Testis (tissue), 3 donors: ENCODE results near the gene UBE2D4. TPM values are rescaled to one million over a fixed set of nuclear protein-coding genes. Genes with fewer than 3 reads are reported as not detected.

Source experiments
- DNase-seq: peaks from one replicate; pipeline ENCODE4 v3.0.0-alpha.2; 2019
- H3K27ac ChIP-seq, 2 donors: fragments of 200-600 bp; sonication (generic); one replicate each; pipeline ENCODE4 v1.5.1; 2019
- H3K27me3 ChIP-seq: fragments of 200-600 bp; sonication (generic); one replicate; pipeline ENCODE4 v1.5.1; 2019
- H3K36me3 ChIP-seq: fragments of 200-600 bp; sonication (generic); one replicate; pipeline ENCODE4 v1.5.1; 2017; ENCODE audit warnings: low read depth; ENCODE audit errors: missing control alignments
- H3K4me1 ChIP-seq: fragments of 200-600 bp; sonication (generic); one replicate; pipeline ENCODE4 v1.5.1; 2019
- H3K4me3 ChIP-seq, 2 donors: fragments of 200-600 bp; sonication (generic); one replicate each; pipeline ENCODE4 v1.5.1; 2017 to 2019
- H3K9me3 ChIP-seq: fragments of 200-600 bp; sonication (generic); one replicate; pipeline ENCODE4 v1.5.1; 2017
- POLR2A ChIP-seq: fragments of 450-650 bp; IDR thresholded peaks from one replicate; pipeline ENCODE4 v1.6.1; 2017; ENCODE audit warnings: antibody characterized with exemption, mild to moderate bottlenecking, moderate library complexity
- WGBS, 2 donors: methylation state at CpG; one replicate each; pipeline ENCODE4 v1.1.5; 2018; 5-methylcytosine and 5-hydroxymethylcytosine counted together
- intact Hi-C: fragments of 100-400 bp; cut with DNase I; formaldehyde crosslinking; loops from one replicate; pipeline ENCODE4 v1.15.1; 2023; ENCODE audit warnings: low total_unique reads
- polyA plus RNA-seq: library from polyadenylated mRNA; stranded (reverse); fragments of 350-450 nt; fragmentation: Illumina TruSeq; extraction: RNeasy Lipid Tissue Mini Kit (QIAGEN cat#74804); gene quantifications from one replicate; pipeline ENCODE4 v1.2.3, GENCODE V29; 2014; ENCODE audit warnings: low read depth, low replicate concordance; ENCODE audit not compliant: insufficient read depth
- total RNA-seq, 2 donors: library from RNA; depleted of rRNA; stranded (reverse); fragments of >200 nt; gene quantifications; one replicate each; pipeline ENCODE4 v1.2.3, GENCODE V29; 2016
- TF ChIP-seq, protein P1 (sequence below), 3 experiments: fragments of 450-650 bp in 2 of 3; fragments of 200-600 bp in 1 of 3; sonication (generic) in 1 of 3; IDR thresholded peaks; one replicate each; pipeline ENCODE4 v1.5.1; 2016 to 2019; ENCODE audit warnings: antibody characterized with exemption in 3 of 3, mild to moderate bottlenecking in 2 of 3, moderate library complexity in 1 of 3

The UBE2D4 gene
- total and polyA plus RNA-seq, 3 donors from 2014 or later: 15.8 to 18.6 (median 18.3) TPM

DNA sequence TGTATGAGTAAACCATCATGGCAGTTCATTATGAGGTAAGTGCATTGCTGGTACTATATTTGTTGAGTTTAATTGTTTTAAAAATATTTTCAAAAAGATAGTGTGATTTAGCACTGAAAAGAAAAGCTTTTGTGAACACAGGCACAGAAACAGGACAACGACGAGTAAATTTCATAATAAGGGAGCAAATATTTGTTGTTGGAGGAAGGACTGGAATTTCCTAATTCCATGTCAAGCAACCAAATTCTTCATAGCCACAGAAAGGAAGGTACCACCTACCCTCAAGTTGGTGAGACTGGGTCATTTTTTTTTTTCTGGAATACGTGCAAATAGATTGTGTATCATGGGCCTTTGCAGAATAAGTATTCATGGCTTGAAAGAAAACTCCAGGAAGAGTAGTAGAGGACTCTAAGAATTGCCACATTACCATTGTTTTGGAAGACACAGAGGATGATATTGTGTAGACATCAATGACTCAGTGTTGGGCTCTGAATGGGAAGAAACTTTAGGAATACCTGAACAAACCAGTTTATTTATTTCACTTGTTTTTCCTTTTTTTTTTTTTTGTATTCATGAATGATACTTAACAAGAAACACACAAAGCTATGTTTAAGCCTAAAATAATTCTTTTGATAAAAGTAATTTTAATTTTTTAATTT lies 7.8 kb downstream of the UBE2D4 start:
- DNase-seq: no peak
- H3K36me3 ChIP-seq: no peaks in the 10 kb centered on the region
- no peaks in the 10 kb centered on the region for H3K4me1 ChIP-seq
- WGBS, 2 donors: 95 to 98% methylated on average over 3 of the region's 3 CpGs
- no peak for TF ChIP-seq POLR2A
- TF ChIP-seq, protein P1, sequence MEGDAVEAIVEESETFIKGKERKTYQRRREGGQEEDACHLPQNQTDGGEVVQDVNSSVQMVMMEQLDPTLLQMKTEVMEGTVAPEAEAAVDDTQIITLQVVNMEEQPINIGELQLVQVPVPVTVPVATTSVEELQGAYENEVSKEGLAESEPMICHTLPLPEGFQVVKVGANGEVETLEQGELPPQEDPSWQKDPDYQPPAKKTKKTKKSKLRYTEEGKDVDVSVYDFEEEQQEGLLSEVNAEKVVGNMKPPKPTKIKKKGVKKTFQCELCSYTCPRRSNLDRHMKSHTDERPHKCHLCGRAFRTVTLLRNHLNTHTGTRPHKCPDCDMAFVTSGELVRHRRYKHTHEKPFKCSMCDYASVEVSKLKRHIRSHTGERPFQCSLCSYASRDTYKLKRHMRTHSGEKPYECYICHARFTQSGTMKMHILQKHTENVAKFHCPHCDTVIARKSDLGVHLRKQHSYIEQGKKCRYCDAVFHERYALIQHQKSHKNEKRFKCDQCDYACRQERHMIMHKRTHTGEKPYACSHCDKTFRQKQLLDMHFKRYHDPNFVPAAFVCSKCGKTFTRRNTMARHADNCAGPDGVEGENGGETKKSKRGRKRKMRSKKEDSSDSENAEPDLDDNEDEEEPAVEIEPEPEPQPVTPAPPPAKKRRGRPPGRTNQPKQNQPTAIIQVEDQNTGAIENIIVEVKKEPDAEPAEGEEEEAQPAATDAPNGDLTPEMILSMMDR (IDR thresholded peaks at IDR 0.05): no peak
- no peaks in the 10 kb centered on the region for H3K27me3 ChIP-seq
- no peak overlapping the region for H3K27ac ChIP-seq
- H3K9me3 ChIP-seq: no peaks in the 10 kb centered on the region
- intact Hi-C loops: no loop called here
- no peak overlapping the region for H3K4me3 ChIP-seq

DNA sequence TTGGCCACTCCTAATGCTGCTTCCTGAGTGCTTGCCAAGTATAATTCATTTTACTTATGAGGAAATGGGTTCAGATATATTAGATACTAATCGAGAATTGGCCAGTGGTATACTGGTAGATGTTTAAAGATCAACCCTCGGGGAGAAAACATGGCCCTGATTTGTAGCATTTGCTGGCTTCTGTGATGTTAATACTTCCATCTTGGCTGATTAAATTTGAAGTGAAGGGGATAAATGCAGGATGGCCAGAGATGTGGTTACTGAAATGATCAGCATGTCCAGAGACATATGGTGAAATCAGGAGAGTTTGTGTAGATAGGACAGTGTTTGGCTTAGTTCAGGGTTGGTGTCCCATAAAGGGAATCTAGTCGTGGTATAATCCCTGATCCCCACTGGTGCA lies 11.2 kb downstream of the UBE2D4 start:
- intact Hi-C loops: no loop called here
- Histone ChIP-seq H3K4me3 (no peak overlapping the region), H3K27me3 (no peaks in the 10 kb centered on the region), H3K36me3 (no peaks in the 10 kb centered on the region), H3K4me1 (no peaks in the 10 kb centered on the region), H3K9me3 (no peaks in the 10 kb centered on the region), H3K27ac (no peak overlapping the region)
- no peak for TF ChIP-seq POLR2A
- TF ChIP-seq, protein P1 (IDR thresholded peaks at IDR 0.05): no peak
- 71 to 87% methylated on average over 3 of the region's 3 CpGs for WGBS, 2 donors
- DNase-seq: no peak

DNA sequence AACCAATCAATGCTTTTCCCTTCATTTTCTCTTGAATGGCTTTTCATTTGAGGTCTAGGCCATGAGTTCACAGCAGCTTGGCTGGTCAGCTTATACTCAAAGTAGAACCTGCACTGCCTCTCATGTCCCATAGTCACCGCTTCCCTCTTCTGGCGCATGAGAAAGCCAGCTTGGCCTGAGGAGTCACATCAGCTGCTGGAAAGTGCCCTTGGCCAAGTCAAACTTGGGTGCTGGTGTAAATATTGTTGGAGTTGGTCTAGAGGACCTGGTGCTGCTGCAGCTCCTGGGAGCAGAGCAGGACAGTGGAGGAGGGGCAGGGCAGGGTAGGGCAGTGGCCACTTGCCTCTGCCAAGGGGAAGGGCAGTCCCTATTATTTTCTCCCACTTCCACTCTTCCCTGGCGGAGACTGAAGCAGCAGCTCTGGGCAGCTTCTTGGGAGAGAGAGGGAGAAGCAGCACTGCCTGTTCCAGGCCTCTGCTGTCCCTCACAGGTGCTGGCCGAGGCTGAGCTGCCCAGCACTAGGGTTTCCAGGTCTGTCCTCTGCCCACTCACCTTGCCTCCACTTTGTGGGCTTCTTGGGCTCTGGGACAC lies 12.8 kb downstream of the UBE2D4 start:
- H3K4me1 ChIP-seq: no peaks in the 10 kb centered on the region
- H3K4me3 ChIP-seq: no peak overlapping the region
- WGBS, 2 donors: 98 to 100% methylated on average over 3 to 4 of the region's 4 CpGs
- H3K27ac ChIP-seq: no peak overlapping the region
- no peaks in the 10 kb centered on the region for H3K36me3 ChIP-seq
- H3K9me3 ChIP-seq: no peaks in the 10 kb centered on the region
- H3K27me3 ChIP-seq: no peaks in the 10 kb centered on the region
- intact Hi-C loops: no loop called here
- TF ChIP-seq POLR2A: no peak
- no peak for DNase-seq

DNA sequence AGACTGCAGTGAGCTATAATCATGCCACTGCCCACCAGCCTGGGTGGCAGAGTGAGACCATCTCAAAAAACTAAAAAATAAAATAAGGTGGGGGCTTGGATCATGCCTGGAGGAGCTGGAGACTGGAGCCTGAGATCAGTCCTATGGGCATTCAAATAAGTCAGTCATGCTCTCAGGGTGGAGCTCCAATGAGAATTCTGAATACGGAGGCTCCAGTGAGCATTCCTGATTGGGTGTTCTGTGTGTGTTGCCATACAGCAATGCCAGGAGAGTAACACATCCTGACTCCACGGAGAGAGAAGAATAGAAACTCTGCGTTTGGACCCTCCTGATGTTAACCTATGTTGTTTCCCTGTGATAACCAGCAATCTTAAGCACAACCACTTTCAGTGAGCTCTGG lies 16.0 kb downstream of the UBE2D4 start:
- Histone ChIP-seq H3K4me1 (no peaks in the 10 kb centered on the region), H3K4me3 (no peak overlapping the region), H3K27me3 (no peaks in the 10 kb centered on the region), H3K27ac (no peak overlapping the region), H3K36me3 (no peaks in the 10 kb centered on the region), H3K9me3 (no peaks in the 10 kb centered on the region)
- intact Hi-C loops: no loop called here
- TF ChIP-seq POLR2A: no peak
- TF ChIP-seq, protein P1 (IDR thresholded peaks at IDR 0.05): no peak
- WGBS, 2 donors: 73 to 89% methylated on average over 3 of the region's 3 CpGs
- no peak for DNase-seq

DNA sequence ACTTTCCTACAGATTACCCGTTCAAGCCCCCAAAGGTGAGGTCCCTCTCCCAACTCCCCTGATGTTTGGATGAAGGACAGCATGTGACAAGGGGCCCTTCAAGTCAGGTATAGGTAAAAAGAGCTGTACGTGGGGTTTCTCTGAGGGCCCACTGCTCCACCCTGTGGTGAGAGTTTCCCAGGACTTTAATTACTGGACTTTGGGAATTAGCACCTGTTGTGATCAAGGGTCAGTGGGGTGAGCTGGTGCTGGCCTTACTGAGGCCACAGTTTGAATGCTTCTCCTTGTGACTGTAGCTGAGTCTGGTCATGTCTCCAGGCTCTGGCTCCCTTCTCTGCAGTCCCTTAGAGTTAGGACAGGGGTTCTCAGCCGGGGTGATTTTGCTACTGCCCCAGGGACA lies 16.8 kb downstream of the UBE2D4 start:
- Histone ChIP-seq H3K9me3 (no peaks in the 10 kb centered on the region), H3K27me3 (no peaks in the 10 kb centered on the region), H3K27ac (no peak overlapping the region), H3K36me3 (no peaks in the 10 kb centered on the region), H3K4me1 (no peaks in the 10 kb centered on the region), H3K4me3 (no peak overlapping the region)
- no peak for TF ChIP-seq POLR2A
- TF ChIP-seq, protein P1 (IDR thresholded peaks at IDR 0.05): no peak
- DNase-seq: no peak
- intact Hi-C loops: no loop called here
- WGBS, 2 donors: 87 to 90% methylated on average over 3 of the region's 3 CpGs
